ENCODE results near the gene ZNF534. TPM values are rescaled to one million over a fixed set of nuclear protein-coding genes. Genes with fewer than 3 reads are reported as not detected.

Gene ZNF534
- total RNA-seq = 0.22 and 0.49 TPM in 2 replicates
- long read RNA-seq = 0 reads

GRCh38 chr19:52428937-52429336 lies at the start of gene ZNF534:
TSS of gene ZNF534 (plus strand) at chr19:52429148. CDS start at chr19:52431475, 2,327 bp downstream.
- no peak for DNase-seq (ENCODE audit: low spot score, unreplicated experiment)
- Mint-ChIP-seq H3K9me3 (ENCODE audit: low read depth) (peaks cover 15% of the 10 kb centered on the region), H3K27ac (no peak within 1 kb of the TSS), H3K4me3 (ENCODE audit: low read depth) (no peak within 1 kb of the TSS), H3K27me3 (no peaks in the 10 kb centered on the region), H3K36me3 (ENCODE audit: insufficient read depth) (peaks cover 3% of the 10 kb centered on the region), H3K4me1 (ENCODE audit: low read depth) (no peaks in the 10 kb centered on the region)
- no peak for TF ChIP-seq CTCF (IDR thresholded peaks at IDR 0.05; ENCODE audit: unreplicated experiment)

- peaks cover 11% of the 10 kb centered on the region for H3K9me3 Mint-ChIP-seq (ENCODE audit: low read depth)
- H3K36me3 Mint-ChIP-seq (ENCODE audit: insufficient read depth) = peaks cover 47% of the 10 kb centered on the region
- no peak for DNase-seq (ENCODE audit: low spot score, unreplicated experiment)
- peak; percentile 15 for TF ChIP-seq CTCF (IDR thresholded peaks at IDR 0.05; ENCODE audit: unreplicated experiment)
- no peaks in the 10 kb centered on the region for H3K27me3 Mint-ChIP-seq
- H3K4me3 Mint-ChIP-seq (ENCODE audit: low read depth) = no peak overlapping the region
- peak overlapping the region; percentile 54 for H3K27ac Mint-ChIP-seq
- H3K4me1 Mint-ChIP-seq (ENCODE audit: low read depth) = no peaks in the 10 kb centered on the region
Measured at GRCh38 chr19:52391135-52391534, 37.8 kb upstream of the ZNF534 start.

GRCh38 chr19:52397310-52398080 lies 31.5 kb upstream of the ZNF534 start, which contains the start of gene ZNF528:
TSS of gene ZNF528 (plus strand) at chr19:52397849. CDS start at chr19:52402014, 4,165 bp downstream.
- Mint-ChIP-seq H3K4me1 (ENCODE audit: low read depth) (peaks cover 9% of the 10 kb centered on the region), H3K4me3 (ENCODE audit: low read depth) (peak within 1 kb of the TSS; percentile 89), H3K27ac (peak within 1 kb of the TSS; percentile 97), H3K27me3 (no peaks in the 10 kb centered on the region), H3K36me3 (ENCODE audit: insufficient read depth) (peaks cover 27% of the 10 kb centered on the region), H3K9me3 (ENCODE audit: low read depth) (peaks cover 3% of the 10 kb centered on the region)
- TF ChIP-seq CTCF (IDR thresholded peaks at IDR 0.05; ENCODE audit: unreplicated experiment) = no peak
- DNase-seq (ENCODE audit: low spot score, unreplicated experiment) = peak; percentile 69

- H3K4me3 Mint-ChIP-seq (ENCODE audit: low read depth) = peak overlapping the region; percentile 89
- DNase-seq (ENCODE audit: low spot score, unreplicated experiment) = no peak
- no peak for TF ChIP-seq CTCF (IDR thresholded peaks at IDR 0.05; ENCODE audit: unreplicated experiment)
Measured at GRCh38 chr19:52398081-52398441, 30.9 kb upstream of the ZNF534 start.

GRCh38 chr19:52410276-52410675 lies 18.7 kb upstream of the ZNF534 start:
- no peak for DNase-seq (ENCODE audit: low spot score, unreplicated experiment)
- Mint-ChIP-seq H3K27ac (no peak overlapping the region), H3K4me3 (ENCODE audit: low read depth) (no peak overlapping the region), H3K4me1 (ENCODE audit: low read depth) (no peaks in the 10 kb centered on the region), H3K27me3 (no peaks in the 10 kb centered on the region), H3K36me3 (ENCODE audit: insufficient read depth) (peaks cover 64% of the 10 kb centered on the region), H3K9me3 (ENCODE audit: low read depth) (peaks cover 37% of the 10 kb centered on the region)
- no peak for TF ChIP-seq CTCF (IDR thresholded peaks at IDR 0.05; ENCODE audit: unreplicated experiment)

More at GRCh38 chr19:52398081-52398441, 30.9 kb upstream of the ZNF534 start:
- H3K36me3 Mint-ChIP-seq (ENCODE audit: insufficient read depth) = peaks cover 27% of the 10 kb centered on the region
- peak overlapping the region; percentile 93 for H3K27ac Mint-ChIP-seq
- H3K9me3 Mint-ChIP-seq (ENCODE audit: low read depth) = peaks cover 3% of the 10 kb centered on the region
- peaks cover 9% of the 10 kb centered on the region for H3K4me1 Mint-ChIP-seq (ENCODE audit: low read depth)
- H3K27me3 Mint-ChIP-seq = no peaks in the 10 kb centered on the region

All from progenitor cell of endocrine pancreas (in vitro differentiated cells).